Measurements from ENCODE around the gene URM1. TPM values are rescaled to one million over a fixed set of nuclear protein-coding genes. Genes with fewer than 3 reads are reported as not detected.

URM1 gene
- 10 to 100 TPM; 20.5 to 46.8 (median 30.2) TPM for total RNA-seq

GRCh38 chr9:128370752-128371629, at the start of gene URM1:
Gene URM1, plus strand, starts transcription at chr9:128371374. Its CDS starts 7 bp downstream, at chr9:128371381.
- TF ChIP-seq POLR2A (IDR thresholded peaks at IDR 0.05) (peak; percentile 76 to 89), EP300 (IDR thresholded peaks at IDR 0.05) (no peak), CTCF (IDR thresholded peaks at IDR 0.05) (peak in 1 of 4 experiments; percentile 26), POLR2AphosphoS5 (IDR thresholded peaks at IDR 0.05) (peak; percentile 69)
- H3K36me3 ChIP-seq: peaks cover 0 to 29% of the 10 kb centered on the region in 2 donors
- H3K4me3 ChIP-seq: peak within 1 kb of the TSS; percentile 58 to 83
- H3K4me1 ChIP-seq: peaks cover 3 to 50% (median 14%) of the 10 kb centered on the region in 3 donors
- peak; percentile 99 for ATAC-seq
- H3K9me3 ChIP-seq: no peaks in the 10 kb centered on the region
- H3K27me3 ChIP-seq: no peaks in the 10 kb centered on the region
- WGBS, 2 donors (ENCODE audit: low coverage in 1 of 2): 0% methylated on average over 17 to 20 of the region's 55 CpGs
- peak within 1 kb of the TSS; percentile 74 to 98 (median 92) for H3K27ac ChIP-seq

GRCh38 chr9:128321879-128322403, 49.2 kb upstream of the URM1 start:
- TF ChIP-seq POLR2A (IDR thresholded peaks at IDR 0.05): no peak
- TF ChIP-seq POLR2AphosphoS5 (IDR thresholded peaks at IDR 0.05): no peak
- no peak for TF ChIP-seq CTCF (IDR thresholded peaks at IDR 0.05)
- no peak for TF ChIP-seq EP300 (IDR thresholded peaks at IDR 0.05)
- no peaks in the 10 kb centered on the region for H3K27me3 ChIP-seq
- H3K27ac ChIP-seq: peak overlapping the region in 3 of 4 donors; percentile 87 to 91 (median 90)
- peaks cover 0 to 46% (median 15%) of the 10 kb centered on the region in 3 donors for H3K4me1 ChIP-seq
- peak overlapping the region; percentile 52 to 97 for H3K4me3 ChIP-seq
- H3K9me3 ChIP-seq: no peaks in the 10 kb centered on the region
- WGBS, 2 donors (ENCODE audit: low coverage in 1 of 2): 0 to 2% methylated on average over 8 to 13 of the region's 21 CpGs
- peak; percentile 2 for ATAC-seq
- H3K36me3 ChIP-seq: peaks cover 0 to 68% of the 10 kb centered on the region in 2 donors

- TF ChIP-seq POLR2A (IDR thresholded peaks at IDR 0.05) (peak in 1 of 2 donors; percentile 15), EP300 (IDR thresholded peaks at IDR 0.05) (no peak), POLR2AphosphoS5 (IDR thresholded peaks at IDR 0.05) (peak; percentile 77)
- peaks cover 0 to 46% (median 15%) of the 10 kb centered on the region in 3 donors for H3K4me1 ChIP-seq
- no peaks in the 10 kb centered on the region for H3K9me3 ChIP-seq
- H3K27ac ChIP-seq: peak within 1 kb of the TSS; percentile 23 to 91 (median 88)
- no peaks in the 10 kb centered on the region for H3K27me3 ChIP-seq
- peaks cover 0 to 68% of the 10 kb centered on the region in 2 donors for H3K36me3 ChIP-seq
- ATAC-seq: peak; percentile 98
- H3K4me3 ChIP-seq: peak within 1 kb of the TSS; percentile 52 to 97
- 0 to 1% methylated on average over 14 to 17 of the region's 83 CpGs for WGBS, 2 donors (ENCODE audit: low coverage in 1 of 2)
Measured at GRCh38 chr9:128322404-128323211, 48.6 kb upstream of the URM1 start, which contains the start of the genes COQ4 and TRUB2. Gene COQ4, plus strand, starts transcription at chr9:128322839. Its CDS starts 20 bp downstream, at chr9:128322859. Gene TRUB2, minus strand, starts transcription at chr9:128322447. Its CDS starts 39 bp downstream, at chr9:128322408.

GRCh38 chr9:128323212-128323730, 47.9 kb upstream of the URM1 start:
- WGBS, 2 donors (ENCODE audit: low coverage in 1 of 2): 20 to 48% methylated on average over 5 to 14 of the region's 16 CpGs
- peaks cover 0 to 68% of the 10 kb centered on the region in 2 donors for H3K36me3 ChIP-seq

More at GRCh38 chr9:128323212-128323730, 47.9 kb upstream of the URM1 start:
- no peaks in the 10 kb centered on the region for H3K9me3 ChIP-seq
- H3K27me3 ChIP-seq: no peaks in the 10 kb centered on the region
- peak overlapping the region in 3 of 4 donors; percentile 87 to 91 (median 90) for H3K27ac ChIP-seq
- peak overlapping the region; percentile 52 to 97 for H3K4me3 ChIP-seq
- ATAC-seq: no peak
- no peak for TF ChIP-seq EP300 (IDR thresholded peaks at IDR 0.05)
- no peak for TF ChIP-seq POLR2AphosphoS5 (IDR thresholded peaks at IDR 0.05)
- no peak for TF ChIP-seq POLR2A (IDR thresholded peaks at IDR 0.05)
- no peak for TF ChIP-seq CTCF (IDR thresholded peaks at IDR 0.05)
- peaks cover 0 to 46% (median 15%) of the 10 kb centered on the region in 3 donors for H3K4me1 ChIP-seq
